GM21423 (cell line): ENCODE results near the gene AFP.

Experiments
- ATAC-seq: cut with Tn5 transposase; IDR thresholded peaks from one replicate; pipeline ENCODE4 v1.9.1; 2021; ENCODE audit warnings: mild to moderate bottlenecking, moderate library complexity; ENCODE audit not compliant: unreplicated experiment

Gene AFP

GRCh38 chr4:73413294-73413755 lies 22.7 kb upstream of the AFP start:
- ATAC-seq: no peak

DNA sequence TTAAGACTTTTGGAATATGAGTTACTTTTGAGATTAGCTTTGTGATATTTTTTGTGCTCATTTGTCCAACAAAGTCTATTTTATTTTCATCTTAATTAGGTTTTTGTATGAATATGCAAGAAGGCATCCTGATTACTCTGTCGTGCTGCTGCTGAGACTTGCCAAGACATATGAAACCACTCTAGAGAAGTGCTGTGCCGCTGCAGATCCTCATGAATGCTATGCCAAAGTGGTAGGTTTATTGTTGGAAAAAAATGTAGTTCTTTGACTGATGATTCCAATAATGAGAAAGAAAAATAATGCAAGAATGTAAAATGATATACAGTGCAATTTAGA lies 21.1 kb upstream of the AFP start:
- ATAC-seq: no peak

DNA sequence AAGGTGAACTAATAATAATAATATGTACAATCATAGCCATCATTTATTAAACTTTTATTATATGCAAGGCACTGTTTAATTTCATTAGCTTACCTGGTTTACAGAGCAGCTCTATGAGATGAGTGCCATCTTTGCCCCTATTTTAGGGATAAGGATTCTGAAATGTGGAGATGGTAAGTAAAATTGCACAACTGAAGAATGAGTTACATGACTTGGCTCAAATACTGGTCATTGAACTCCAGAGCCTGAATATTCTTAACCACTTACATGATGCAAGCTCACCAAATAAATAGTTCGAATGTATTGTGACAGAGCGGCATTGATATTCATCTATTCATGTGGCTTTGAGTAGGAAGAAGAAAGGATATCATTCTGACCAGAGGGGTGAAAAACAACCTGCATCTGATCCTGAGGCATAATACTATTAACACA lies 20.2 kb upstream of the AFP start:
- ATAC-seq: no peak

DNA sequence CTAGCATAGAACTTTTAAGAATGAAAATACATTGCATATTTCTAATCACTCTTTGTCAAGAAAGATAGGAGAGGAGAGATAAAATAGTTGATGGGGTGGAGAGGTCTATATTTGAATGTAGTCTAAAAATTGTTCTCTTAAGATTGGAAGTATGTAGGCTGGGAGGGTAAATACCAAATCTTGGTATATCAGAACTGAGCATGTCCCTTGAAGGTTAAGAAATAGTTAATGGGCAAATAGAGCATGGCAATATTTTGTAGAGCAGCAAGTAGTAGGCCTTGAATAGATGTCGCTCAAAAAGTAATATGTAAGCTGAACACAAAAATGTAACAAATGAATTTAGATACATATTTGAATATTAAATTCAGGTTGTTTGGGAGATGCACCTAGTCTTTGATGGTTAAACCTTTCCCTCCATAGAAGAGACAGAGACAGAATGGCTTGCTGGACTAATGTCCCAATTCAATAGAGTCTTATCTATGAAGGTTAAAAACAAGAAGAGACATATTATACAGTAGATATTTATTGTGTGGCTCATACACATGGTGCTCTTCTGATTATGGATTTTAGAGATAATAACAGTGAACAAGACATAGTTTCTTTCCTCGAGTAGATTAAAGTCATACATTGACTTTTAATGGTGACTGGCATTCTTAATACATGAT lies 19.5 kb upstream of the AFP start:
- no peak for ATAC-seq

DNA sequence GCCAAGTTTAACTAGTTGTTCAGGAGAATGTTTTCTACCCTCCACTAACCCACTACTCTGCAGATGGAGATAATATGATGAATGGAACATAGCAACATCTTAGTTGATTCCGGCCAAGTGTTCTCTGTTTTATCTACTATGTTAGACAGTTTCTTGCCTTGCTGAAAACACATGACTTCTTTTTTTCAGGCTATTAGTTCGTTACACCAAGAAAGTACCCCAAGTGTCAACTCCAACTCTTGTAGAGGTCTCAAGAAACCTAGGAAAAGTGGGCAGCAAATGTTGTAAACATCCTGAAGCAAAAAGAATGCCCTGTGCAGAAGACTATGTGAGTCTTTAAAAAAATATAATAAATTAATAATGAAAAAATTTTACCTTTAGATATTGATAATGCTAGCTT lies 18.7 kb upstream of the AFP start:
- no peak for ATAC-seq

GRCh38 chr4:73417973-73418372 lies 18.0 kb upstream of the AFP start:
- ATAC-seq: no peak

GRCh38 chr4:73418677-73419076 lies 17.3 kb upstream of the AFP start:
- ATAC-seq: no peak

GRCh38 chr4:73419106-73420038 lies 16.6 kb upstream of the AFP start:
- no peak for ATAC-seq

DNA sequence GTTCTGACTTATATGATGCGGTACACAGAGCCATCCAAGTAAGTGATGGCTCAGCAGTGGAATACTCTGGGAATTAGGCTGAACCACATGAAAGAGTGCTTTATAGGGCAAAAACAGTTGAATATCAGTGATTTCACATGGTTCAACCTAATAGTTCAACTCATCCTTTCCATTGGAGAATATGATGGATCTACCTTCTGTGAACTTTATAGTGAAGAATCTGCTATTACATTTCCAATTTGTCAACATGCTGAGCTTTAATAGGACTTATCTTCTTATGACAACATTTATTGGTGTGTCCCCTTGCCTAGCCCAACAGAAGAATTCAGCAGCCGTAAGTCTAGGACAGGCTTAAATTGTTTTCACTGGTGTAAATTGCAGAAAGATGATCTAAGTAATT lies 15.4 kb upstream of the AFP start:
- ATAC-seq: no peak

DNA sequence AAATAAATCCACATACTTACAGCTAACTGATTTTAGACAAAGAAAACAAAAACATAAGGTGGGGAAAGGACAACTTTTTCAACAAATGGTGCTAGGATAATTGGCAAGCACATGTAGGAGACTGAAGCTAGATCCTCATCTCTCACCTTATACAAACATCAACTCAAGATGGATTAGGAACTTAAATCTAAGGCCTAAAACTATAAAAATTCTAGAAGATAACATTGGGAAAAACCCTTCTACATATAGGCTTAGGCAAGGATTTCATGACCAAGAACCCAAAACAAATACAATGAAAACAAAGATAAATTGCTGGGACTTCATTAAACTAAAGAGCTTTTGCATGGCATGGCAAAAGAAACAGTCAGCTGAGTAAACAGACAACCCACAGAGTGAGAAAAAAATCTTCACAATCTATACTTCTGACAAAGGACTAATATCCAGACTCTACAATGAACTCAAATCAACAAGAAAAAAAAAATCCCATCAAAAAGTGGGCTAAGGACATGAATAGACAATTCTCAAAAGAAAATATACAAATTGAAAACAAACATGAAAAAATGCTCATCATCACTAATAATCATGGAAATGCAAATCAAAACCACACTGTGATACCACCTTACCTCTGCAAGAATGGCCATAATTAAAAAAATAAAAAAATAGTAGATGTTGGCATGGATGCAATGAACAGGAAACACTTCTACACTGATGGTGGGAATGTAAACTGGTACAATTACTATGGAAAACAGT lies 14.1 kb upstream of the AFP start:
- ATAC-seq: no peak

DNA sequence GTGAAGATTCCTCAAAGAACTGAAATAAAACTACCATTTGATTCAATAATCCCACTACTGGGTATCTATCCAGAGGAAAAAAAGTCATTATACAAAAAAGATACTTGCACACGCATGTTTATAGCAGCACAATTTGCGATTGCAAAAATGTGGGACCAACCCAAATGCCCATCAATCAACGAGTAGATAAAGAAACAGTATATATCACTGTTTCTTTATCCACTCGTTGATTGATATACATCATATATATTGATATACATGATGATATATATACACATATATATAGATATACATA lies 13.6 kb upstream of the AFP start:
- ATAC-seq: no peak

- no peak for ATAC-seq
Observed at GRCh38 chr4:73423184-73423583, 12.8 kb upstream of the AFP start.

DNA sequence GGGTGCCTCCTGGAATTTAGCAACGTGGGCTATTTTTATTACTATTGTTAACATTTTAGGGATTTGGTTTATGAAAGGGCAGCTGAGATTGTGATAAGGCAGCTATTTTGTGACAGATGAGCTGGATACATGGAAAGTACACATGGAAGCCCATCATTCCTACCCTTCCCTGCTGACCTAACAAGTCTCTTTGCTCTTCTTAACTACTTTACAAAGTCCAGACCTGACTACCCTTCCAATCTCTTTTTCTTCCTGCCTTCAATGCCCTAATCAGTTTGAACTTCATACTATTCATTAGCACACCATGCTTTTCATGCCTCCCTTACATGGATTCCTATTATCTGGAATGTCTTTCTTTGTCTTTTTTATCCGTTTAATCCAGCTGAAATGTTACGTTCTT lies 9.4 kb upstream of the AFP start:
- no peak for ATAC-seq

DNA sequence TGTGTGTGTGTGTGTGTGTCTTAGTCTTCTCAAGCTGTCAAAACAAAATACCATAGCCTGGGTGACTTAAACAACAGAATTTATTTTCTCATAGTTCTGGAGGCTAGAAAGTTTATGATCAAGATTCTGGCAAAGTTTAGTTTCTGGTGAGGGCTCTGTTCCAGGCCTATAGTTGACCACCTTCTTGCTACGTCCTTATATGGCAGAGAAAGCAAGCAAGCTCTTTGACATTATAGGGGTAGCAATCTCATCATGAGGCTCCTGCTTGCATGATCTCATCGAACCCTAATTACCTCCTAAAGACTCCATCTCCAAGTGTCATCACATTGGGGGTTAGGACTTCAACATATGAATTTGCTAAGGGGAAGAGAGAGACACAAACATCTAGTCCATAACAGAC lies 6.9 kb upstream of the AFP start:
- no peak for ATAC-seq

DNA sequence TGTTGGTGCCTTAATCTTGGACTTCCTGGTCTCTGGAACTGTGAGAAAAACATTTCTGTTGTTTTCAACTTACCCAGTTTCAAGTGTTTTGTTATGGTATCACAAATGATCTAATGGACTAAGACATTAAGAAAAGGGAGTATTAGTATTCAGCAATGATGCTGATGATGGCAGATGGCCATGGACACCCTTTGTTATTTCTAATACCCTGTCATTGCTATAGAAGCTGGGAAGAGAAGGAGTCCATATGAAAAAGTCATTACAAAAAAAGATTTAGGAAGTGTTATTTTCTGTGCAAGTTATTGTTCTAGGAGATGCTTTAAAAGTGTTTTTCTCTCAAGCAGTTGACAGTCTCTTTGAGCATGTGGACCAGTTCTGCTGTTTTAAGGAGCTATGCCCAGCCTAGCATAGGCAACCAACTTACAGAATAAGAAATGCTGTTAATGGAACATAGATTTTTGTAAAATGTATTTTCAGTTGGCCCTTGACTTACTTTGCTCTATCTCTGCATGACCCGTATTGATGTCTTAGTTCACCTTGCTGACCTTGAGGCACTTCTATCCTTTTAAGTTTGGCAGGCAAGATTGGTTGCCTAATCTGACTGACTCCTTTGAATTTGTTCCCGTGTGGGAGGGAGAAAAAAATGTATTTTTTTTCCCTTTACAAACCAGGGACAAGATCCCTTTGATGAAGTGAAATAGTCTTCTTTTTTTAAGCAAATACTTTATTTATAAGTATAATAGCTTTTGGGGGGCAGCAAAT lies 6.0 kb upstream of the AFP start:
- no peak for ATAC-seq

- ATAC-seq: no peak
Observed at GRCh38 chr4:73431813-73432168, 4.2 kb upstream of the AFP start.

- no peak for ATAC-seq
Observed at GRCh38 chr4:73432169-73433000, 3.6 kb upstream of the AFP start.

DNA sequence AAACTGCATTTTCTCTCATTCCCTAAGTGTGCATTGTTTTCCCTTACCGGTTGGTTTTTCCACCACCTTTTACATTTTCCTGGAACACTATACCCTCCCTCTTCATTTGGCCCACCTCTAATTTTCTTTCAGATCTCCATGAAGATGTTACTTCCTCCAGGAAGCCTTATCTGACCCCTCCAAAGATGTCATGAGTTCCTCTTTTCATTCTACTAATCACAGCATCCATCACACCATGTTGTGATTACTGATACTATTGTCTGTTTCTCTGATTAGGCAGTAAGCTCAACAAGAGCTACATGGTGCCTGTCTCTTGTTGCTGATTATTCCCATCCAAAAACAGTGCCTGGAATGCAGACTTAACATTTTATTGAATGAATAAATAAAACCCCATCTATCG lies 2.9 kb upstream of the AFP start:
- ATAC-seq: no peak

GRCh38 chr4:73434311-73434710 lies 1.7 kb upstream of the AFP start:
- ATAC-seq: no peak
